A549 (cell line): Measurements from ENCODE around the gene KIF5B. TPM values are rescaled to one million over a fixed set of nuclear protein-coding genes. Genes with fewer than 3 reads are reported as not detected.

Source experiments
- ATAC-seq, 2 experiments: fragments of 200-7000 bp in 1 of 2; fragments of >200 bp in 1 of 2; cut with Nextera tagmentation in 1 of 2; cut with Tn5 transposase in 1 of 2; 3 replicates each; pipeline versions ENCODE4 v1.8.0 to v1.9.1; 2018 to 2020; ENCODE audit warnings: mild to moderate bottlenecking in 1 of 2, moderate library complexity in 1 of 2
- CTCF ChIA-PET: fragments of 300-600 bp; sonication (Branson Sonifier 250); formaldehyde crosslinking; extraction: SDS; loops from one replicate; lab custom pipeline; 2021; ENCODE audit warnings: antibody characterized with exemption, inconsistent platforms; lab: Yijun Ruan, JAX
- POLR2A ChIA-PET: fragments of 350-600 bp; formaldehyde crosslinking; extraction: SDS; loops from one replicate; lab custom pipeline; 2021; ENCODE audit warnings: antibody characterized with exemption, inconsistent platforms; lab: Yijun Ruan, JAX
- DNase-seq, 2 experiments: peaks; one replicate each; pipeline versions ENCODE4 v3.0.0 to v3.0.0-alpha.2; 2011 to 2016; ENCODE audit warnings: low read depth in 1 of 2, low spot score in 1 of 2
- FAIRE-seq: peaks from 2 replicates; lab custom pipeline; 2011; peaks lifted over from hg19 to GRCh38; lab: Jason Lieb, UNC
- H3K27ac ChIP-seq, 2 experiments: fragments of >200 bp; sonication (Bioruptor Twin); formaldehyde crosslinking; 3 replicates each; pipeline ENCODE4 v1.5.1; 2016 to 2017
- H3K4me1 ChIP-seq: fragments of >200 bp; sonication (Bioruptor Twin); formaldehyde crosslinking; 3 replicates; pipeline ENCODE4 v1.6.1; 2016
- H3K4me2 ChIP-seq: fragments of >200 bp; sonication (Bioruptor Twin); formaldehyde crosslinking; 3 replicates; pipeline ENCODE4 v1.6.1; 2016
- H3K4me3 ChIP-seq: fragments of >200 bp; sonication (Bioruptor Twin); formaldehyde crosslinking; 3 replicates; pipeline ENCODE4 v1.5.1; 2016
- H3K9me3 ChIP-seq: fragments of >200 bp; sonication (Bioruptor Twin); formaldehyde crosslinking; 3 replicates; pipeline ENCODE4 v1.6.1; 2016
- CBX2 ChIP-seq: fragments of 200-600 bp; sonication (generic); IDR thresholded peaks from 2 replicates; pipeline ENCODE4 v1.6.1; 2016; ENCODE audit warnings: low read depth, mild to moderate bottlenecking, borderline replicate concordance
- CEBPB ChIP-seq, 2 experiments: fragments of >200 bp in 1 of 2; sonication (Bioruptor Twin) in 1 of 2; formaldehyde crosslinking in 1 of 2; IDR thresholded peaks; 2 replicates each; pipeline ENCODE4 v1.6.1; 2012 to 2016
- EHMT2 ChIP-seq: fragments of 200-600 bp; sonication (generic); IDR thresholded peaks from 2 replicates; pipeline ENCODE4 v1.6.1; 2016; ENCODE audit warnings: antibody characterized with exemption, low read depth, mild to moderate bottlenecking, moderate library complexity
- FOSL2 ChIP-seq, 2 experiments: fragments of 450-650 bp in 1 of 2; fragments of >200 bp in 1 of 2; sonication (Bioruptor Twin) in 1 of 2; formaldehyde crosslinking; IDR thresholded peaks; 2 replicates each; pipeline versions ENCODE4 v1.5.0 to v1.6.1; 2016 to 2020; ENCODE audit warnings: mild to moderate bottlenecking in 1 of 2, moderate library complexity in 1 of 2
- GATA3 ChIP-seq: IDR thresholded peaks from 2 replicates; pipeline ENCODE4 v1.6.1; 2012; ENCODE audit warnings: borderline replicate concordance
- HEYL ChIP-seq: fragments of 250-450 bp; sonication (Bioruptor Pico); IDR thresholded peaks from 2 replicates; pipeline ENCODE4 v1.8.0; 2021; ENCODE audit warnings: mild to moderate bottlenecking, moderate library complexity
- HOXB13 ChIP-seq: fragments of 250-450 bp; sonication (Bioruptor Pico); IDR thresholded peaks from 2 replicates; pipeline ENCODE4 v1.5.0; 2020; ENCODE audit warnings: low read depth, mild to moderate bottlenecking, moderate library complexity
- KDM1A ChIP-seq: fragments of 200-600 bp; sonication (generic); IDR thresholded peaks from 2 replicates; pipeline ENCODE4 v1.6.1; 2016; ENCODE audit warnings: low read depth, mild to moderate bottlenecking
- POLR2A ChIP-seq: IDR thresholded peaks from 2 replicates; pipeline ENCODE4 v1.6.1; 2012; ENCODE audit warnings: mild to moderate bottlenecking, low read length
- RNF2 ChIP-seq: fragments of 200-600 bp; sonication (generic); IDR thresholded peaks from 2 replicates; pipeline ENCODE4 v1.6.1; 2016; ENCODE audit warnings: low read depth, mild to moderate bottlenecking, antibody characterized with exemption, moderate library complexity, borderline replicate concordance
- ZFP36 ChIP-seq: fragments of 450-650 bp; IDR thresholded peaks from 2 replicates; pipeline ENCODE4 v1.6.1; 2014; ENCODE audit warnings: borderline replicate concordance; ENCODE audit not compliant: partially characterized antibody
- ZSCAN20 ChIP-seq: fragments of 250-450 bp; sonication (Bioruptor Pico); IDR thresholded peaks from 2 replicates; pipeline ENCODE4 v1.8.0; 2022; ENCODE audit warnings: mild to moderate bottlenecking, moderate library complexity
- WGBS: methylation state at CpG from one replicate; pipeline ENCODE4 v1.1.6; 2017; ENCODE audit errors: missing lambda C conversion rate; 5-methylcytosine and 5-hydroxymethylcytosine counted together
- polyA plus RNA-seq, 4 experiments: library from polyadenylated mRNA; depleted of rRNA in 3 of 4; stranded (reverse); fragments of >200 nt; fragmentation: RNase III in 1 of 4; extraction: RNeasy Plus Mini Kit Qiagen cat#74134 plus additional on column Dnase treatment in 1 of 4; gene quantifications; 2 replicates in 3 of 4; 3 replicates in 1 of 4; pipeline ENCODE4 v1.2.3, GENCODE V29; 2011 to 2017
- TF ChIP-seq, protein P1 (sequence below): fragments of 200-600 bp; sonication (generic); IDR thresholded peaks from 2 replicates; pipeline ENCODE4 v1.6.1; 2016; ENCODE audit warnings: antibody characterized with exemption, mild to moderate bottlenecking, moderate library complexity
- TF ChIP-seq, protein P2 (sequence below): fragments of 150-350 bp; IDR thresholded peaks from 2 replicates; pipeline ENCODE4 v1.6.1; 2014; ENCODE audit warnings: low read depth, mild to moderate bottlenecking, low read length
- TF ChIP-seq, protein P3 (sequence below): IDR thresholded peaks from 2 replicates; pipeline ENCODE4 v1.6.1; 2012
- TF ChIP-seq, protein P4 (sequence below): fragments of >200 bp; sonication (Bioruptor Twin); formaldehyde crosslinking; IDR thresholded peaks from 2 replicates; pipeline ENCODE4 v1.6.1; 2016

KIF5B gene
- polyA plus RNA-seq, 2 of the 4 experiments (the other 2 are of a cell fraction) = 81.9 to 124 TPM

DNA sequence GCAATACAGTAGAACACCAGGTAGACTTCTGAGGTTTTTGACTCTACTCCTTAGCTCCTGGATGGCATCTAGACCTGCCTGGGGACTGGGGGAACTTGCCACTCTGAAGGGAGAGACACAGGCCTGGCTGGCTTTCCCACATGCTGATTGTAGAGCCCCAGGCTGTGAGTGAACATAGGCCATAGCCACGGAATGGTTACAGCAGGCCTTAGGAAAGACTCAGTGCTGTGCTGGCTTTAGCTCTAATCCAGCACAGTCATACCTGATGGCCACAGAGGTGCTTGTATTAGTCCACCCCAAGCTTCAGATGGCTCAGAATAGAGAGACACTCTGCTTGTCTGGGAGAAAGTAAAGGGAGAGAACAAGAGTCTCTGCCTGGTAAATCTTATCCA lies 92.6 kb downstream of the KIF5B start (continued):
- TF ChIP-seq, protein P1, sequence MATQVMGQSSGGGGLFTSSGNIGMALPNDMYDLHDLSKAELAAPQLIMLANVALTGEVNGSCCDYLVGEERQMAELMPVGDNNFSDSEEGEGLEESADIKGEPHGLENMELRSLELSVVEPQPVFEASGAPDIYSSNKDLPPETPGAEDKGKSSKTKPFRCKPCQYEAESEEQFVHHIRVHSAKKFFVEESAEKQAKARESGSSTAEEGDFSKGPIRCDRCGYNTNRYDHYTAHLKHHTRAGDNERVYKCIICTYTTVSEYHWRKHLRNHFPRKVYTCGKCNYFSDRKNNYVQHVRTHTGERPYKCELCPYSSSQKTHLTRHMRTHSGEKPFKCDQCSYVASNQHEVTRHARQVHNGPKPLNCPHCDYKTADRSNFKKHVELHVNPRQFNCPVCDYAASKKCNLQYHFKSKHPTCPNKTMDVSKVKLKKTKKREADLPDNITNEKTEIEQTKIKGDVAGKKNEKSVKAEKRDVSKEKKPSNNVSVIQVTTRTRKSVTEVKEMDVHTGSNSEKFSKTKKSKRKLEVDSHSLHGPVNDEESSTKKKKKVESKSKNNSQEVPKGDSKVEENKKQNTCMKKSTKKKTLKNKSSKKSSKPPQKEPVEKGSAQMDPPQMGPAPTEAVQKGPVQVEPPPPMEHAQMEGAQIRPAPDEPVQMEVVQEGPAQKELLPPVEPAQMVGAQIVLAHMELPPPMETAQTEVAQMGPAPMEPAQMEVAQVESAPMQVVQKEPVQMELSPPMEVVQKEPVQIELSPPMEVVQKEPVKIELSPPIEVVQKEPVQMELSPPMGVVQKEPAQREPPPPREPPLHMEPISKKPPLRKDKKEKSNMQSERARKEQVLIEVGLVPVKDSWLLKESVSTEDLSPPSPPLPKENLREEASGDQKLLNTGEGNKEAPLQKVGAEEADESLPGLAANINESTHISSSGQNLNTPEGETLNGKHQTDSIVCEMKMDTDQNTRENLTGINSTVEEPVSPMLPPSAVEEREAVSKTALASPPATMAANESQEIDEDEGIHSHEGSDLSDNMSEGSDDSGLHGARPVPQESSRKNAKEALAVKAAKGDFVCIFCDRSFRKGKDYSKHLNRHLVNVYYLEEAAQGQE = no peak

DNA sequence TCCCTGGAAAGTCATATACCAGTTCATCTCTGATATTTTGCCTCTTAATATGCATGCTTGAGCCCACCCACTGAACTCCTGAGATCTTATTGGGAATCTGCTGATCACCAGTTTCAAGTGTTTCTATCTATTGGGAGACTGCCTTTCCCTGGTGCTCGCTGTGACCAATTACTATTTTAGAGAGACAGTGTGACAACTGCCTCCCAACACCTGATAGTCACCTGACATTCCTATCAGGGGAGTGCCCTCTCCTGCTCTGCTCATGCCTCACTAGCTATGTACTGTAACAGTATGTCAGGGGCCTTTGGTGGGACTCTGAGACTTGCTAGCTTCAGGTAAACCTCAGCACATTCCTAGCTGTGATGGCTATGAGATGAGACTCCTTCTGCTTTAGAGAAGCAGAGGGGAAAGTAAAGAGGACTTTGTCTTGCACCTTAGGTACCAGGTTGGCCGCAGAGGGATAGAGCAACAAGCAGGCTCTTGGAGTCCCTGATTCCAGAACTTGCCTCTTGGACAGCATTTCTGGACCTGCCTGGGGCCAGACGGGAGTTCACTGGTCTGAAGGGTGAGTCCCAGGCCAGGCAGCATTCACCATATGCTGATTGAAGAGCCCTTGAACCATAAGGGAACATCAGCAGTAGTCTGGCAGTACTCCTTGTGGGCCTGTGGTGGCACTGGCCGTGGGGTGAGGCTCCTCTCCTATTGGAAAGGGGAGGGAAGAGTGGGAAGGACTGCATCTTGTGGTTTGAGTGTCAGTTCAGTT lies 93.2 kb downstream of the KIF5B start:
- H3K27ac ChIP-seq = peak overlapping the region in 1 of 2 experiments; percentile 35; a peak in 1 of 6 replicates
- CTCF ChIA-PET = interaction anchor here (1.3 to 2.2 kb wide), 4 partner anchors 15 to 101 kb away, joined by 3 to 8 read pairs (median 4); no protein-coding TSS in a partner anchor
- TF ChIP-seq, protein P1 = 0 out of 2 replicates have a peak, but pooled peaks have one; percentile 18
- no peak for TF ChIP-seq GATA3
- TF ChIP-seq, all 56 proteins: peak for 1
- Histone ChIP-seq H3K4me3 (no peak overlapping the region), H3K4me1 (peaks cover 24% of the 10 kb centered on the region), H3K4me2 (no peak overlapping the region), H3K9me3 (no peaks in the 10 kb centered on the region)
- POLR2A ChIA-PET = no interaction called here
- FAIRE-seq (no peak), ATAC-seq (peak; percentile 55 to 58; a peak in 4 of 6 replicates), DNase-seq (no peak)
- WGBS = 87% methylated on average over 4 of the region's 4 CpGs

DNA sequence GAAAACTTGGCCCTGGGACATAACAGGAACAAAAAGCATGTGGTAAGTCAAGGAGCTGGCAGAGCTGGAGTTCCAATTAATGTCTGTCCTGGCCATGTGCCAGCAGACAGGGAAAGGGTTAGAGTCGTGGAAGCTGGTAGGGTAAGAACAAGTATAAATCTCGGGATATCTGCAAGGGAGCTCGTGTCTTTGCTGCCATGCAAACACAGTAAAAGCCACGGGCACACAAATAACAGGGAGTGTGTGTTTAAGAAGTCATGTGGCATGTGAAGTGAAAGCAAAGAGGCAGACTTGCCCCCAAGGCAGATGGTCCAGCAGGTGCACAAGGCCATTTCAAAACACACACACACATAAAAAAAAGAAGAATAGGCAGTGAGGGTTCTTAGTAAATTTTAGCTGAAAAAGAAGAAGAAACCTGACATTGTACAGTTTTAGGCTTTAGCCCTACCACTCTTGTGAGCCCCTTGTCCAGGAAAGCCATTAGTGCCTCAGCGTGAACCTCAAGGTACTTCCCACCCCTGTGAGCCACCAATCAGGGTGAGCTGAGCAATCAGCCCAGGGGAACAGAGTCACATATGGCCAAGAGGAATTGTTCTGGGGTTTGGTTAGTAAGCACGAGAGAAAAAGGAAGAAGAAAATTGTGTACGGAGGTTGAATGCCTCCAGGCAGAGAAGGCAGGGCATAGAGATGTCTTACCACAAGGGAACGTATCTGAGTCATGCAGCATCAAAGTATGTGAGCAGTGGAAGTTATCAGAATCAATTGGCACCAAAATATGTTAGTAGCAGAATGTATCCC lies 94.7 kb downstream of the KIF5B start:
- POLR2A ChIA-PET = no interaction called here
- FAIRE-seq (no peak), ATAC-seq (peak; percentile 81), DNase-seq (peak; percentile 33 to 37)
- Histone ChIP-seq H3K4me3 (no peak overlapping the region), H3K27ac (peak overlapping the region; percentile 6 to 60; a peak in 4 of 6 replicates), H3K4me2 (peak overlapping the region; percentile 63), H3K4me1 (peaks cover 24% of the 10 kb centered on the region), H3K9me3 (no peaks in the 10 kb centered on the region)
- CTCF ChIA-PET = interaction anchor here (0.6 to 2.2 kb wide), 6 partner anchors 11 to 282 kb away, joined by 3 to 6 read pairs (median 3); no protein-coding TSS in a partner anchor
- WGBS = 29% methylated on average over 8 of the region's 8 CpGs
- TF ChIP-seq FOSL2 (IDR thresholded peaks at IDR 0.05) (no peak), FOSL2 (CRISPR knock-in tag; IDR thresholded peaks at IDR 0.05) (0 out of 2 replicates have a peak, but pooled peaks have one; percentile 31), ZSCAN20 (no peak), EHMT2 (no peak)

DNA sequence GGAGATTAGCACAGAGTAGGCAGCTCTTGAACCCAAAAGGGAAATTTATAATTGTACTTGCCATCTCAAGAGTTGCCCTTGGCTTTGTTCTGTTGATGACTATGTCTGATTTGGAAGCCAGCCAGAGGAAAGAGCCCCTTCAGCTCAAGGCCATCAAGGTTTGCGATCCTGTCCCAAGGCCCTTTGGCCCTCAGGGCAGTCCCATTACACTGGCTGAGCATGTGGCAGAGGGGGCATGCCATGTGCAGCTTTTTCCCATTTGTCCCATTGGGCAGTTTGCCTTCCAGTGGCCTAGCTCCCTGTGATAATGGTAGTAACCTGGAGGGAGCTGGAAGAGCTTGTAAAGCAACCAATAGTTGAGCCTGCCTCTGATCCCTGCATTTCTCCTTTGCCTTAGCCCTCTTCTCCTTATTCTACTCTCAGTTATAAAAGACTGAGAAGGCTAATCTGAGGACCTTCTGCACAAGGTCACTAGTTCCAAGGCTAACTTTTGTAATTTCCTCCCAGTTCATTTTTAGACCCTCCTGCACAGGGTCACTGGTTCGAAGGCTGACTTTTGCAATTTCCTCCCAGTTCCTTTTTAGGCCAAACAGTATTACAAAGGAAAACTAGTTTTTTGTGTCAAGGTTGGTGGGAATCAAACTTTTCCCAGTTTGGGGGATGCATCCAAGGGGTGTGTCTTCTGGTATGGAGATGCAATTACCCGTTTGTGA lies 96.6 kb downstream of the KIF5B start:
- no peak for ATAC-seq
- DNase-seq = no peak
- Histone ChIP-seq H3K27ac (no peak overlapping the region), H3K9me3 (no peaks in the 10 kb centered on the region), H3K4me1 (peaks cover 24% of the 10 kb centered on the region), H3K4me2 (no peak overlapping the region), H3K4me3 (no peak overlapping the region)
- FAIRE-seq = no peak
- POLR2A ChIA-PET = no interaction called here
- CTCF ChIA-PET = interaction anchor here (1.2 to 3.0 kb wide), 3 partner anchors 11 to 97 kb away, joined by 3 to 9 read pairs (median 9); no protein-coding TSS in a partner anchor
- 80% methylated on average over 3 of the region's 3 CpGs for WGBS
- no peak for TF ChIP-seq FOSL2 (IDR thresholded peaks at IDR 0.05)
- TF ChIP-seq FOSL2 (CRISPR knock-in tag; IDR thresholded peaks at IDR 0.05) = no peak
- TF ChIP-seq CEBPB (IDR thresholded peaks at IDR 0.05) = no peak
- no peak for TF ChIP-seq POLR2A
- TF ChIP-seq ZFP36 = no peak
- no peak for TF ChIP-seq HEYL (CRISPR knock-in tag)
- TF ChIP-seq, protein P2, sequence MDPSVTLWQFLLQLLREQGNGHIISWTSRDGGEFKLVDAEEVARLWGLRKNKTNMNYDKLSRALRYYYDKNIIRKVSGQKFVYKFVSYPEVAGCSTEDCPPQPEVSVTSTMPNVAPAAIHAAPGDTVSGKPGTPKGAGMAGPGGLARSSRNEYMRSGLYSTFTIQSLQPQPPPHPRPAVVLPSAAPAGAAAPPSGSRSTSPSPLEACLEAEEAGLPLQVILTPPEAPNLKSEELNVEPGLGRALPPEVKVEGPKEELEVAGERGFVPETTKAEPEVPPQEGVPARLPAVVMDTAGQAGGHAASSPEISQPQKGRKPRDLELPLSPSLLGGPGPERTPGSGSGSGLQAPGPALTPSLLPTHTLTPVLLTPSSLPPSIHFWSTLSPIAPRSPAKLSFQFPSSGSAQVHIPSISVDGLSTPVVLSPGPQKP = no peak
- TF ChIP-seq ZSCAN20 = no peak
- no peak for TF ChIP-seq EHMT2
- TF ChIP-seq KDM1A = no peak
- TF ChIP-seq RNF2 = no peak
- TF ChIP-seq, protein P3, sequence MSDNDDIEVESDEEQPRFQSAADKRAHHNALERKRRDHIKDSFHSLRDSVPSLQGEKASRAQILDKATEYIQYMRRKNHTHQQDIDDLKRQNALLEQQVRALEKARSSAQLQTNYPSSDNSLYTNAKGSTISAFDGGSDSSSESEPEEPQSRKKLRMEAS = no peak
- TF ChIP-seq CBX2 = no peak
- TF ChIP-seq HOXB13 (CRISPR knock-in tag) = no peak
- TF ChIP-seq, protein P4, sequence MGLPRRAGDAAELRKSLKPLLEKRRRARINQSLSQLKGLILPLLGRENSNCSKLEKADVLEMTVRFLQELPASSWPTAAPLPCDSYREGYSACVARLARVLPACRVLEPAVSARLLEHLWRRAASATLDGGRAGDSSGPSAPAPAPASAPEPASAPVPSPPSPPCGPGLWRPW = no peak
